DOHH2 (cell line): ENCODE measurements around the gene GAB2.

Source experiments
- H3F3A ChIP-seq: fragments of 200-600 bp; sonication (generic), shearing (Covaris generic); 2 replicates; pipeline ENCODE4 v1.6.0; 2016; ENCODE audit warnings: antibody characterized with exemption, mild to moderate bottlenecking; ENCODE audit not compliant: control insufficient read depth, insufficient read depth
- H3K27ac ChIP-seq: fragments of 200-600 bp; sonication (generic); 2 replicates; pipeline ENCODE4 v1.5.1; 2014; ENCODE audit warnings: low read depth, mild to moderate bottlenecking, low read length, moderate library complexity
- H3K27me3 ChIP-seq: fragments of 200-600 bp; sonication (generic); 2 replicates; pipeline ENCODE4 v1.6.1; 2014; ENCODE audit warnings: mild to moderate bottlenecking, low read length, mixed read lengths; ENCODE audit not compliant: control insufficient read depth
- H3K36me3 ChIP-seq: fragments of 200-600 bp; sonication (generic); 2 replicates; pipeline ENCODE4 v1.6.1; 2014; ENCODE audit warnings: mild to moderate bottlenecking, low read length, moderate library complexity, mixed read lengths; ENCODE audit not compliant: control insufficient read depth
- H3K4me1 ChIP-seq: fragments of 200-600 bp; sonication (generic); 2 replicates; pipeline ENCODE4 v1.6.1; 2014; ENCODE audit warnings: mild to moderate bottlenecking, low read length, mixed read lengths; ENCODE audit not compliant: control insufficient read depth
- H3K4me2 ChIP-seq: fragments of 200-600 bp; sonication (generic); 2 replicates; pipeline ENCODE4 v1.6.0; 2014; ENCODE audit warnings: mild to moderate bottlenecking, low read length, moderate library complexity
- H3K4me3 ChIP-seq: fragments of 200-600 bp; sonication (generic); 2 replicates; pipeline ENCODE4 v1.5.1; 2014; ENCODE audit warnings: mild to moderate bottlenecking, low read length, mixed read lengths
- H3K79me2 ChIP-seq: fragments of 200-600 bp; sonication (generic); 2 replicates; pipeline ENCODE4 v1.6.1; 2014; ENCODE audit warnings: mild to moderate bottlenecking, low read length, mixed read lengths; ENCODE audit not compliant: control insufficient read depth
- H3K9me2 ChIP-seq: fragments of 200-600 bp; sonication (generic); replicated peaks from 2 replicates; pipeline ENCODE4 v1.6.1; 2014; ENCODE audit warnings: mild to moderate bottlenecking, low read length, mixed read lengths; ENCODE audit not compliant: control insufficient read depth
- H3K9me3 ChIP-seq: fragments of 200-600 bp; sonication (generic); 2 replicates; pipeline ENCODE4 v1.6.1; 2014; ENCODE audit warnings: antibody characterized with exemption, low read length, mixed read lengths; ENCODE audit not compliant: control insufficient read depth, insufficient read depth
- H4K20me1 ChIP-seq: fragments of 200-600 bp; sonication (generic); 2 replicates; pipeline ENCODE4 v1.6.0; 2014; ENCODE audit warnings: low read depth, mild to moderate bottlenecking, antibody characterized with exemption, low read length, moderate library complexity; ENCODE audit not compliant: control insufficient read depth, insufficient read depth
- EZH2phosphoT487 ChIP-seq: fragments of 200-600 bp; sonication (generic); IDR thresholded peaks from 2 replicates; pipeline ENCODE4 v1.6.1; 2017; ENCODE audit warnings: borderline replicate concordance, mild to moderate bottlenecking, antibody characterized with exemption, low read length, moderate library complexity, mixed read lengths
- TF ChIP-seq, protein P1 (sequence below): fragments of 200-600 bp; sonication (generic); IDR thresholded peaks from one replicate; pipeline ENCODE4 v1.5.1; 2014; ENCODE audit warnings: antibody characterized with exemption, mild to moderate bottlenecking, low read depth, low read length; ENCODE audit not compliant: poor library complexity, severe bottlenecking

GAB2 gene

DNA sequence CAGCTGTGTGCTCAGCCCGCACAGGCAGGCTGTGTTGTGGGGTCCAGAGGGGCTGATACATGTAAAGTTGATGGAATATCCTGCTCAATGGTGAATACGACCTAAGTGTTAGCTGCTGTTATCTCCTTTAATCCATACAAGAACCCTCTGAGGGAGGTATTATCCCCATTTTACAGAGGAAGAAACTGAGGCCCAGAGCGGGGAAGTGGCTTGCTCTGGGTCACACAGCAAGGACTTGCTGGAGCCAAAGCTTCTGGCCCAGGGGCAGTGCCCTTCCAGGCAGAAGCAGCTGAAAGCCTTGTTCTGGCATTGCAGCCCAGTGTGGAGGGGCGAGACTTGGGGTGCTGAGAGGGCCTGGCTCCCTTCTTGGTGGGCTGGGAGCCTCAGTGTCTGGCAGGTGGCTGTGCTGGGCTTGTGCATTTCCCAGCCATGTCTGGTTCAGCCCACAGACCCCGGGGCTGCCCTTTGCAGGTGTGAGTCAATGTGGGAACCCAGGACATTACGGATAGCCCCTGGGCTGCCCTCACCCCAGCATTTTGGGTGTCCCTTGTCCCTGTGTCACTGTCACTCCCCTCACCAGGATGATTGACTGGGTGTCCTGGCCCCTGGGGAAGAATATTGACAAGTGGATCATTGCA is 218.5 kb downstream of the GAB2 start:
- Histone ChIP-seq H3K27ac (no peak overlapping the region), H3K4me1 (peaks cover 16% of the 10 kb centered on the region), H3K4me3 (no peak overlapping the region), H3K4me2 (no peak overlapping the region), H3K27me3 (no peaks in the 10 kb centered on the region), H3K79me2 (no peaks in the 10 kb centered on the region), H4K20me1 (no peaks in the 10 kb centered on the region), H3K9me3 (no peaks in the 10 kb centered on the region), H3F3A (no peaks in the 10 kb centered on the region), H3K36me3 (no peaks in the 10 kb centered on the region), H3K9me2 (no peaks in the 10 kb centered on the region)
- TF ChIP-seq, protein P1, sequence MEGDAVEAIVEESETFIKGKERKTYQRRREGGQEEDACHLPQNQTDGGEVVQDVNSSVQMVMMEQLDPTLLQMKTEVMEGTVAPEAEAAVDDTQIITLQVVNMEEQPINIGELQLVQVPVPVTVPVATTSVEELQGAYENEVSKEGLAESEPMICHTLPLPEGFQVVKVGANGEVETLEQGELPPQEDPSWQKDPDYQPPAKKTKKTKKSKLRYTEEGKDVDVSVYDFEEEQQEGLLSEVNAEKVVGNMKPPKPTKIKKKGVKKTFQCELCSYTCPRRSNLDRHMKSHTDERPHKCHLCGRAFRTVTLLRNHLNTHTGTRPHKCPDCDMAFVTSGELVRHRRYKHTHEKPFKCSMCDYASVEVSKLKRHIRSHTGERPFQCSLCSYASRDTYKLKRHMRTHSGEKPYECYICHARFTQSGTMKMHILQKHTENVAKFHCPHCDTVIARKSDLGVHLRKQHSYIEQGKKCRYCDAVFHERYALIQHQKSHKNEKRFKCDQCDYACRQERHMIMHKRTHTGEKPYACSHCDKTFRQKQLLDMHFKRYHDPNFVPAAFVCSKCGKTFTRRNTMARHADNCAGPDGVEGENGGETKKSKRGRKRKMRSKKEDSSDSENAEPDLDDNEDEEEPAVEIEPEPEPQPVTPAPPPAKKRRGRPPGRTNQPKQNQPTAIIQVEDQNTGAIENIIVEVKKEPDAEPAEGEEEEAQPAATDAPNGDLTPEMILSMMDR = no peak

DNA sequence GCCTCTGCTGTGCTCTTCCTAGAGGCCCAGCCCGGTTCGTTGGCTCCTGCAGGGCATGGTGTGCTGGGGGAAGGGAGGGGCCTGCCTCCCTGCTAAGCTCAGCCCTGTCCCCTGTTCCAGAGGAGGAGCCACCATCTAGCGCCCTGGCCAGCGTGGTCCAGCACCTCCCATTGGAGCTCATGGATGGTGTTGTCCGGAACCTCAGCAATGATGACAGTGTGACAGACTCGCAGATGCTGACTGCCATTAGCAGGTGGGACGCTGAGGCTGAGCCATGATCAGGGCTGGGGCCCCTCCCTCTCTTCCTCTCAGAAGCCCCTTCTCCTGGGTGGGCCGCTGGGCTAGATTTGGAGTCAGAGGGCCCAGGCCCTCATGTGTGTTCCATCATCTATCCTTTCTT is 219.8 kb downstream of the GAB2 start:
- TF ChIP-seq, protein P1 = no peak
- TF ChIP-seq EZH2phosphoT487 = no peak
- no peaks in the 10 kb centered on the region for H3K9me2 ChIP-seq

DNA sequence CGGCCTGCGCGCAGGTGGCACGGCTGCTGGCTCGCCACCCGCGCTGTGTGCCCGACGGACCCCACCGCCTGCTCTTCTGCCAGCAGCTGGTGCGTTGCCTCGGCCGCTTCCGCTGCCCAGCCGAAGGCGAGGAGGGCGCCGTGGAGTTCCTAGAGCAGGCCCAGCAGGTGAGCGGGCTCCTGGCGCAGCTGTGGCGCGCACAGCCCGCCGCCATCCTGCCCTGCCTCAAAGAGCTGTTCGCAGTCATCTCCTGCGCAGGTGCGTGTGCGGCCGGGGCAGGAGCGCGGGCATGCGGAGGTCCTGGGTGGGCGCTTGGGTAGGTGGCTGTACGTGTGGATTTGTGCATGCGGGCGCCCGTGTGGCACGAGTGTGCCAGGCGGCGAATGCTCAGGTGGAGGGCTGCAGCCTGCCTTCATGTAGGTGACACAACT is 220.9 kb downstream of the GAB2 start:
- Histone ChIP-seq H3K4me3 (no peak overlapping the region), H3K9me2 (no peaks in the 10 kb centered on the region), H3K36me3 (no peaks in the 10 kb centered on the region), H4K20me1 (no peaks in the 10 kb centered on the region), H3K9me3 (no peaks in the 10 kb centered on the region), H3K79me2 (no peaks in the 10 kb centered on the region), H3K4me1 (peaks cover 8% of the 10 kb centered on the region), H3K27me3 (no peaks in the 10 kb centered on the region), H3K27ac (no peak overlapping the region), H3K4me2 (no peak overlapping the region), H3F3A (no peaks in the 10 kb centered on the region)
- TF ChIP-seq, protein P1 = no peak
- no peak for TF ChIP-seq EZH2phosphoT487

More for the DNA sequence above, 219.8 kb downstream of the GAB2 start:
- H3K36me3 ChIP-seq = no peaks in the 10 kb centered on the region
- no peak overlapping the region for H3K4me2 ChIP-seq
- H4K20me1 ChIP-seq = no peaks in the 10 kb centered on the region
- peaks cover 18% of the 10 kb centered on the region for H3K4me1 ChIP-seq
- no peak overlapping the region for H3K27ac ChIP-seq
- no peaks in the 10 kb centered on the region for H3K27me3 ChIP-seq
- no peaks in the 10 kb centered on the region for H3K79me2 ChIP-seq
- H3K9me3 ChIP-seq = no peaks in the 10 kb centered on the region
- no peak overlapping the region for H3K4me3 ChIP-seq
- no peaks in the 10 kb centered on the region for H3F3A ChIP-seq
